ENCODE measurements around the gene ATF7. TPM values are rescaled to one million over a fixed set of nuclear protein-coding genes. Genes with fewer than 3 reads are reported as not detected.

The ATF7 gene
- total and polyA plus RNA-seq, 4 donors, result 16.8 to 43.3 (median 31.7) TPM

DNA sequence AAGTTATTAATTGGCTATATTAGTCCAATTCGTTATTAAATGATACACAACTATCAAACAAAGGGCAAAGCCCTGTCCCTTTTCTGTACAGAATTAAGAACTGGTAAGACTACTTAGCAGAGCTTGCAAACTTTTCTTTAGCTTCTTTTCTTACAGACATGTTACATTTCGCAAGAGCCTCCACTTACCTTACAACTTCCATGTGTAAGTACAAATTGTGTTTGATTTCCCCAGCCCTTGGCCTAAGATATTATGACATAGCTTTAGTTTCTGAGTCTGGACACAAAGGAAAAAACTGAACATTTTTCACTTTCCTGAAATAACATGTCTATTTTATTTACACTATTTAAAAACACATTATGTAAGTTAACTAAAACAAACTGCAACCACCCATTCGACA lies 1.7 kb downstream of the ATF7 start:
- whole genome bisulfite sequencing, 2 donors, result 23 to 35% methylated on average over 3 of the region's 3 CpGs
- Histone ChIP-seq H3K27me3 (ENCODE audit: control insufficient read depth in 3 of 3, insufficient read depth in 3 of 3, low read length in 2 of 3) (no peaks in the 10 kb centered on the region), H3K9me3 (ENCODE audit: control insufficient read depth in 4 of 4, insufficient read depth in 3 of 4, low read length in 3 of 4) (no peaks in the 10 kb centered on the region), H3K27ac (ENCODE audit: low read depth in 1 of 2, low read length in 1 of 2) (no peak overlapping the region), H3K36me3 (ENCODE audit: control insufficient read depth in 4 of 4, insufficient read depth in 4 of 4, low read length in 4 of 4) (no peaks in the 10 kb centered on the region), H3K4me1 (ENCODE audit: control insufficient read depth in 5 of 5, insufficient read depth in 5 of 5, low read length in 5 of 5) (peaks cover 0 to 32% (median 12%) of the 10 kb centered on the region in 5 donors), H3K4me3 (no peak overlapping the region), H3K9ac (ENCODE audit: insufficient read depth in 1 of 2, low read length in 2 of 2) (peak overlapping the region in 1 of 2 donors; percentile 90)
- DNase-seq (peak in 2 of 3 donors; percentile 64 to 76), ATAC-seq (ENCODE audit: insufficient read depth, low FRiP score) (no peak)
- TF ChIP-seq, protein P1, sequence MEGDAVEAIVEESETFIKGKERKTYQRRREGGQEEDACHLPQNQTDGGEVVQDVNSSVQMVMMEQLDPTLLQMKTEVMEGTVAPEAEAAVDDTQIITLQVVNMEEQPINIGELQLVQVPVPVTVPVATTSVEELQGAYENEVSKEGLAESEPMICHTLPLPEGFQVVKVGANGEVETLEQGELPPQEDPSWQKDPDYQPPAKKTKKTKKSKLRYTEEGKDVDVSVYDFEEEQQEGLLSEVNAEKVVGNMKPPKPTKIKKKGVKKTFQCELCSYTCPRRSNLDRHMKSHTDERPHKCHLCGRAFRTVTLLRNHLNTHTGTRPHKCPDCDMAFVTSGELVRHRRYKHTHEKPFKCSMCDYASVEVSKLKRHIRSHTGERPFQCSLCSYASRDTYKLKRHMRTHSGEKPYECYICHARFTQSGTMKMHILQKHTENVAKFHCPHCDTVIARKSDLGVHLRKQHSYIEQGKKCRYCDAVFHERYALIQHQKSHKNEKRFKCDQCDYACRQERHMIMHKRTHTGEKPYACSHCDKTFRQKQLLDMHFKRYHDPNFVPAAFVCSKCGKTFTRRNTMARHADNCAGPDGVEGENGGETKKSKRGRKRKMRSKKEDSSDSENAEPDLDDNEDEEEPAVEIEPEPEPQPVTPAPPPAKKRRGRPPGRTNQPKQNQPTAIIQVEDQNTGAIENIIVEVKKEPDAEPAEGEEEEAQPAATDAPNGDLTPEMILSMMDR (IDR thresholded peaks at IDR 0.05; ENCODE audit: control extremely low read depth, extremely low read depth), result no peak

DNA sequence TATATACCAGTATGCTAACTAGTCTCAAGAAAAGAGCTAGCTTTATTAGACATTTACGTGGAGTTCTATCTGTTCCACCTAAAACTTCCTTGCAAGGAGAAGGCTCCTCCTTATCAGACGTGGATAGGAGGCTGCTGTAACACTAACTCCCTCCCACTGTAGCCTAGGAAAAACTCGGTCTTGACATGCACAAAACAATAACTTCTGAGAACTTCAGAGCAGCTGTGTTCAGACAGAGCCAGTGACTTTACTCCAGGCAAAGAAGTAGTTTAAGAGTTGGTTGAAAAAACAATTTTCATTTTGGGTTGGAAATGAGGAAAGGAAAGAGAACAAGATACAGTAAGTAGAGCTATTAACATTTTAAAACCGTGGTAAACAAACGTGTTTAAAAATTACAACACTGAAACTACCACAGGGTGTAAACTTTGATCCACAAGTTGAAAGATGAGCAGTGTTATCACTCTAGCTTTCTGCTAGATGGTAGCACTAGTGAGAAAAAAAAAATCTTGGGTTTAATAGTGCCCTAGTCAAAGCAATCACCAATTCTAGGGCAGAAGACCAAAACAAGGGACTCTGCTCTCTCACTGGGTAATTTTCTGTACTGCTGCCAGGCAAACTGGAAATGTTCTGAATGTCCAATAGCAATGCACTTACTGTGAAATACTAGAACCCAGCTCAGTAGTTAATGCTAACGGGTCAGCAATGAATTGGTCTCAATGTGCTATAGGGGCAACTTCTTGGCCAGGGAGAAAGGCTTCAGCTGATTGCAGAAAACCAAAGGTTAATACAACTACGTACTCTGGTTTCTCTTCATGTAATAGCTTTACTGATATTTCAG lies 2.4 kb downstream of the ATF7 start:
- H3K27me3 ChIP-seq (ENCODE audit: control insufficient read depth in 3 of 3, insufficient read depth in 3 of 3, low read length in 2 of 3), result no peaks in the 10 kb centered on the region
- peaks cover 0 to 32% (median 12%) of the 10 kb centered on the region in 5 donors for H3K4me1 ChIP-seq (ENCODE audit: control insufficient read depth in 5 of 5, insufficient read depth in 5 of 5, low read length in 5 of 5)
- TF ChIP-seq, protein P1 (IDR thresholded peaks at IDR 0.05; ENCODE audit: control extremely low read depth, extremely low read depth), result no peak
- no peaks in the 10 kb centered on the region for H3K36me3 ChIP-seq (ENCODE audit: control insufficient read depth in 4 of 4, insufficient read depth in 4 of 4, low read length in 4 of 4)
- H3K27ac ChIP-seq (ENCODE audit: low read depth in 1 of 2, low read length in 1 of 2), result peak overlapping the region in 1 of 2 donors; percentile 63
- no peaks in the 10 kb centered on the region for H3K9me3 ChIP-seq (ENCODE audit: control insufficient read depth in 4 of 4, insufficient read depth in 3 of 4, low read length in 3 of 4)
- no peak overlapping the region for H3K4me3 ChIP-seq
- peak overlapping the region; percentile 22 to 90 for H3K9ac ChIP-seq (ENCODE audit: insufficient read depth in 1 of 2, low read length in 2 of 2)
- DNase-seq (peak; percentile 46 to 89 (median 85)), ATAC-seq (ENCODE audit: insufficient read depth, low FRiP score) (no peak)
- 12 to 16% methylated on average over 7 of the region's 7 CpGs for WGBS, 2 donors

DNA sequence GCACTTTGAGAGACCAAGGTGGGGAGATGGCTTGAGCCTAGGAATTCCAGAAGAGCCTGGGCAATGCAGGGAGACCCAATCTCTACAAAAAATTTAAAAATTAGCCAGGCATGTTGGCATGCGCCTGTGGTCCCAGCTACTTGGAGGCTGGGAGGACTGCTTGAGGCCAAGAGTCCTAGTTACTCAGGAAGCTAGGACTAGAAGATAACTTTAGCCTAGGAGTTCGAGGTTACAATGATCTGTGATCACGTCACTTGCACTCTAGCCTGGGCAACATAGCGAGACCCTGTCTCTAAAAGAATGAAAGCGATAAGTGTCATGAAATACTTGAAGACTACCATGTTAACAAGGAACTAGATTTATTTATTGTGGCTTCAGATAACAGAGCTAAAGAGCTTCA lies 3.5 kb downstream of the ATF7 start:
- WGBS, 2 donors, result 86 to 90% methylated on average over 5 of the region's 5 CpGs
- DNase-seq, result no peak
- Histone ChIP-seq H3K9me3 (ENCODE audit: control insufficient read depth in 4 of 4, insufficient read depth in 3 of 4, low read length in 3 of 4) (no peaks in the 10 kb centered on the region), H3K4me3 (no peak overlapping the region), H3K36me3 (ENCODE audit: control insufficient read depth in 4 of 4, insufficient read depth in 4 of 4, low read length in 4 of 4) (no peaks in the 10 kb centered on the region), H3K27ac (ENCODE audit: low read depth in 1 of 2, low read length in 1 of 2) (no peak overlapping the region), H3K4me1 (ENCODE audit: control insufficient read depth in 5 of 5, insufficient read depth in 5 of 5, low read length in 5 of 5) (peaks cover 0 to 32% (median 12%) of the 10 kb centered on the region in 5 donors), H3K9ac (ENCODE audit: insufficient read depth in 1 of 2, low read length in 2 of 2) (no peak overlapping the region), H3K27me3 (ENCODE audit: control insufficient read depth in 3 of 3, insufficient read depth in 3 of 3, low read length in 2 of 3) (no peaks in the 10 kb centered on the region)
- TF ChIP-seq, protein P1 (IDR thresholded peaks at IDR 0.05; ENCODE audit: control extremely low read depth, extremely low read depth), result no peak
- no peak for ATAC-seq (ENCODE audit: insufficient read depth, low FRiP score)
